Astrocyte (in vitro differentiated cells and primary cell): ENCODE results near the gene FGFR4. TPM values are rescaled to one million over a fixed set of nuclear protein-coding genes. Genes with fewer than 3 reads are reported as not detected.

ENCODE experiments used
- DNase-seq: peaks from one replicate; pipeline ENCODE4 v3.0.0-alpha.2; 2010; ENCODE audit warnings: low read depth
- FAIRE-seq: peaks from 2 replicates; lab custom pipeline; 2011; peaks lifted over from hg19 to GRCh38; lab: Jason Lieb, UNC
- H2AFZ ChIP-seq: 2 replicates; pipeline ENCODE4 v1.6.0; 2012; ENCODE audit warnings: low read depth, low read length, inconsistent platforms
- H3K27ac ChIP-seq: 2 replicates; pipeline ENCODE4 v1.5.1; 2011; ENCODE audit warnings: low read depth, low read length, inconsistent platforms
- H3K27me3 ChIP-seq: 2 replicates; pipeline ENCODE4 v1.6.0; 2011; ENCODE audit warnings: low read length, inconsistent platforms; ENCODE audit not compliant: insufficient read depth
- H3K36me3 ChIP-seq: 2 replicates; pipeline ENCODE4 v1.5.1; 2011; ENCODE audit warnings: low read length, inconsistent platforms; ENCODE audit not compliant: insufficient read depth
- H3K4me1 ChIP-seq: 2 replicates; pipeline ENCODE4 v1.5.1; 2011; ENCODE audit warnings: low read length, inconsistent platforms; ENCODE audit not compliant: insufficient read depth
- H3K4me2 ChIP-seq: 2 replicates; pipeline ENCODE4 v1.6.0; 2012; ENCODE audit warnings: low read length, inconsistent platforms
- H3K4me3 ChIP-seq: 2 replicates; pipeline ENCODE4 v1.5.1; 2011; ENCODE audit warnings: low read depth, mild to moderate bottlenecking, low read length, inconsistent platforms; ENCODE audit not compliant: insufficient read depth
- H3K79me2 ChIP-seq: 2 replicates; pipeline ENCODE4 v1.6.0; 2012; ENCODE audit warnings: mild to moderate bottlenecking, low read length, inconsistent platforms; ENCODE audit not compliant: insufficient read depth
- H3K9ac ChIP-seq: 2 replicates; pipeline ENCODE4 v1.6.0; 2012; ENCODE audit warnings: mild to moderate bottlenecking, low read length, inconsistent platforms
- H3K9me3 ChIP-seq: 2 replicates; pipeline ENCODE4 v1.5.1; 2012; ENCODE audit warnings: low read depth, mild to moderate bottlenecking, low read length, inconsistent platforms; ENCODE audit not compliant: insufficient read depth
- H4K20me1 ChIP-seq: 2 replicates; pipeline ENCODE4 v1.6.0; 2012; ENCODE audit warnings: low read length, inconsistent platforms; ENCODE audit not compliant: insufficient read depth
- H3K27ac Mint-ChIP-seq: one replicate; pipeline ENCODE4 v1.8.0; 2021; ENCODE audit warnings: mild to moderate bottlenecking, mixed read lengths; ENCODE audit not compliant: unreplicated experiment
- H3K27me3 Mint-ChIP-seq: one replicate; pipeline ENCODE4 v1.8.0; 2021; ENCODE audit warnings: low read depth, mixed read lengths; ENCODE audit not compliant: unreplicated experiment
- H3K36me3 Mint-ChIP-seq: one replicate; pipeline ENCODE4 v1.8.0; 2021; ENCODE audit warnings: low read depth, mixed read lengths; ENCODE audit not compliant: unreplicated experiment
- H3K4me1 Mint-ChIP-seq: one replicate; pipeline ENCODE4 v1.8.0; 2021; ENCODE audit warnings: low read depth, mixed read lengths; ENCODE audit not compliant: unreplicated experiment
- H3K4me3 Mint-ChIP-seq: one replicate; pipeline ENCODE4 v1.8.0; 2021; ENCODE audit warnings: mild to moderate bottlenecking, moderate library complexity, mixed read lengths; ENCODE audit not compliant: unreplicated experiment
- H3K9me3 Mint-ChIP-seq: one replicate; pipeline ENCODE4 v1.8.0; 2021; ENCODE audit warnings: mild to moderate bottlenecking, mixed read lengths; ENCODE audit not compliant: unreplicated experiment
- CTCF ChIP-seq: IDR thresholded peaks from 2 replicates; pipeline ENCODE4 v1.5.1; 2011; ENCODE audit warnings: low read depth, mild to moderate bottlenecking, inconsistent platforms, low read length, moderate library complexity; ENCODE audit not compliant: insufficient read depth
- EZH2 ChIP-seq: IDR thresholded peaks from 2 replicates; pipeline ENCODE4 v1.6.1; 2012; ENCODE audit warnings: mild to moderate bottlenecking, low read length, inconsistent platforms; ENCODE audit not compliant: insufficient read depth
- total RNA-seq: library from RNA; stranded (reverse); gene quantifications from 2 replicates; pipeline ENCODE4 v1.2.1, GENCODE V29; 2021

The FGFR4 gene
- total RNA-seq, 1 donor from 2014 or later, result 4.8 TPM

- DNase-seq, result no peak
- peaks cover 10% of the 10 kb centered on the region for H3K27me3 Mint-ChIP-seq
- Histone ChIP-seq H3K4me2 (no peak overlapping the region), H3K9ac (no peak overlapping the region), H3K4me1 (peaks cover 4% of the 10 kb centered on the region), H3K4me3 (no peak overlapping the region), H4K20me1 (peaks cover 1% of the 10 kb centered on the region), H3K79me2 (no peaks in the 10 kb centered on the region), H3K27ac (no peak overlapping the region), H3K27me3 (no peaks in the 10 kb centered on the region), H3K9me3 (no peaks in the 10 kb centered on the region), H3K36me3 (no peaks in the 10 kb centered on the region), H2AFZ (peak overlapping the region; percentile 93)
- H3K9me3 Mint-ChIP-seq, result no peaks in the 10 kb centered on the region
- no peak for FAIRE-seq
- H3K4me3 Mint-ChIP-seq, result no peak overlapping the region
- H3K27ac Mint-ChIP-seq, result no peak overlapping the region
- TF ChIP-seq CTCF, result no peak
- TF ChIP-seq EZH2, result no peak
- H3K4me1 Mint-ChIP-seq, result no peaks in the 10 kb centered on the region
- H3K36me3 Mint-ChIP-seq, result peaks cover 1% of the 10 kb centered on the region
These were observed 30.8 kb downstream of the FGFR4 start for GRCh38 chr5:177117441-177118045.

GRCh38 chr5:177122566-177122965 lies 35.9 kb downstream of the FGFR4 start:
- H3K79me2 ChIP-seq, result no peaks in the 10 kb centered on the region
- Mint-ChIP-seq H3K9me3 (no peaks in the 10 kb centered on the region), H3K4me1 (no peaks in the 10 kb centered on the region), H3K4me3 (no peak overlapping the region), H3K36me3 (no peaks in the 10 kb centered on the region), H3K27me3 (peaks cover 7% of the 10 kb centered on the region), H3K27ac (no peak overlapping the region)
- DNase-seq, result no peak
- no peaks in the 10 kb centered on the region for H3K9me3 ChIP-seq
- H4K20me1 ChIP-seq, result no peaks in the 10 kb centered on the region
- H3K4me1 ChIP-seq, result no peaks in the 10 kb centered on the region
- TF ChIP-seq CTCF (no peak), EZH2 (no peak)
- no peak overlapping the region for H3K27ac ChIP-seq
- H3K36me3 ChIP-seq, result no peaks in the 10 kb centered on the region
- no peak overlapping the region for H3K4me2 ChIP-seq
- H3K27me3 ChIP-seq, result no peaks in the 10 kb centered on the region
- H2AFZ ChIP-seq, result no peak overlapping the region
- FAIRE-seq, result no peak
- H3K4me3 ChIP-seq, result no peak overlapping the region
- no peak overlapping the region for H3K9ac ChIP-seq

- peaks cover 8% of the 10 kb centered on the region for H3K27me3 Mint-ChIP-seq
- no peaks in the 10 kb centered on the region for H3K4me1 ChIP-seq
- H3K27me3 ChIP-seq, result no peaks in the 10 kb centered on the region
- DNase-seq, result no peak
- H3K9ac ChIP-seq, result no peak overlapping the region
- H3K27ac ChIP-seq, result no peak overlapping the region
- no peak overlapping the region for H3K4me2 ChIP-seq
- H2AFZ ChIP-seq, result no peak overlapping the region
- no peaks in the 10 kb centered on the region for H3K36me3 Mint-ChIP-seq
- no peak overlapping the region for H3K4me3 Mint-ChIP-seq
- no peaks in the 10 kb centered on the region for H3K4me1 Mint-ChIP-seq
- H3K9me3 Mint-ChIP-seq, result no peaks in the 10 kb centered on the region
- H4K20me1 ChIP-seq, result no peaks in the 10 kb centered on the region
- no peak for FAIRE-seq
- no peak for TF ChIP-seq EZH2
- TF ChIP-seq CTCF, result no peak
- H3K4me3 ChIP-seq, result no peak overlapping the region
- no peak overlapping the region for H3K27ac Mint-ChIP-seq
- H3K36me3 ChIP-seq, result no peaks in the 10 kb centered on the region
- no peaks in the 10 kb centered on the region for H3K79me2 ChIP-seq
- H3K9me3 ChIP-seq, result no peaks in the 10 kb centered on the region
These were observed 37.2 kb downstream of the FGFR4 start for GRCh38 chr5:177123789-177124485.
